ENCODE results near the gene TCF7L2. TPM values are rescaled to one million over a fixed set of nuclear protein-coding genes. Genes with fewer than 3 reads are reported as not detected.
A peak's percentile ranks its signal among the peaks of the same experiment; 100 is the strongest.

The TCF7L2 gene
- total RNA-seq, 1 donor from 2014 or later: 53.6 TPM

- no peak for ATAC-seq
- intact Hi-C loops (cut with DNase I): no loop called here
- DNase-seq (ENCODE audit: low spot score): no peak
Observed at GRCh38 chr10:113169853-113170460, 219.9 kb downstream of the TCF7L2 start.

DNA sequence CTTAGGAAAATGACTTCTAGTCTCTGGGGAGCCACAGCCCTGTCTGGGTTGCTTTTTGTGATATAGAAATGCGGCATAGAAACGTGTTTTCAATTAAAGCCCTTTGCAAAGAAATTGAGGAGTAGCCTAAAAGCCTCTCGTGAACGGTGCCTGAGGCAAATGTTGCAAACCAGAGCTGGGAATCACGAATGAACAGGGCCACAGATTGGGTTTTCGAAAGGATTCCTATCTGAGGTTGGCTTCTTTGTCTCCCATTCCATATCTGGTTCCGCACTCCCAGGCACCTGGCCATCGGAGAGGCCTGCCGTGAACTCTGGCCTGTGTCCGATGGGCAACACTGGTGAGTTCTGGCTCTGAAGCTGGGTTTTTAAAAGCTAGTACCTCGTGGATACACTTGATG, 221.6 kb downstream of the TCF7L2 start:
- intact Hi-C loops (cut with DNase I): no loop called here
- no peak for DNase-seq (ENCODE audit: low spot score)
- ATAC-seq: no peak

- DNase-seq (ENCODE audit: low spot score) (no peak), ATAC-seq (no peak)
- intact Hi-C loops (cut with DNase I): no loop called here
Observed at GRCh38 chr10:113175176-113175575, 225.1 kb downstream of the TCF7L2 start.

- no peak for DNase-seq (ENCODE audit: low spot score)
- ATAC-seq: peak; percentile 13
- intact Hi-C loops (cut with DNase I): no loop called here
Observed at GRCh38 chr10:113175756-113176651, 226.0 kb downstream of the TCF7L2 start.

GRCh38 chr10:113176652-113177155, 226.7 kb downstream of the TCF7L2 start:
- peak; percentile 53 for ATAC-seq

DNA sequence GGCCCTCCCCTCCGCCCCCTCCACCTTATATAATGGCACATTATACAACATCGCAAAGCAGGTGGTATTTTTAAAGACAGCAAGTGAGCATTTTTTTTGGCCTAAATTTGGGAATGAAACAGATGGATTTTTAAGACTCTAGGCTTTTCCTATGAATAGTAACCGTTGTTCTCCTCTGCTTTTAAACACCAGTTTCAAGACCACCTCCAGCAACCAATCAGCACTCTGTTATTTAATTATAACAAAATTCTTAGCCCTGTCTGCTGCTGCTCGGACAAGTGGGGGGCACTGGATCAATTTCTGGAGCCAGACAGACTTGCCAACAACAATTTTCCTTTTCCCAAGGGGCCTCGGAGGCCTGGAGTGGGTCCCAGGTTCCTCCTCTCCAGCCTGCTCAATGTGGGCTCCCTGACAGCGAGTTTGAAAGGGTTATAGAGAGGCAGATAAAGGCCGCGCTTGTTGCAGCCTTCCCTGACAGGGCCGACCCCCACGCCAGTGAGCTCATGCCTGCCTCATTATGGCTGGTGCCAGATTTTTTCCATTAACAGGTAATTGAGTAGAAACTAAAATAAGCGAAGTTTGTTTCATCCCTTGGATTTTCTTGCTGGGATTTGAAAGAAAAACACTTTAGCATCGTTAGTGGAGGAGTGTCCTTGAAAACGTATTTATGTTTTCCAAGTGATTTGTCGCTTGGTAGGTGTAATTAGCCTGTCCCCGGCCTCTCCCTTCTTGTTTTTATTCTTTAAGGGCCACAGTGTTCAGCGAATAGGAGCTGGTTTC, 227.3 kb downstream of the TCF7L2 start:
- intact Hi-C loops (cut with DNase I): no loop called here
- peak; percentile 65 for DNase-seq (ENCODE audit: low spot score)
- peak; percentile 86 for ATAC-seq

More at GRCh38 chr10:113176652-113177155, 226.7 kb downstream of the TCF7L2 start:
- no peak for DNase-seq (ENCODE audit: low spot score)
- intact Hi-C loops (cut with DNase I): no loop called here

GRCh38 chr10:113177936-113178335, 227.9 kb downstream of the TCF7L2 start:
- ATAC-seq: no peak
- intact Hi-C loops (cut with DNase I): no loop called here
- no peak for DNase-seq (ENCODE audit: low spot score)

GRCh38 chr10:113178771-113179170, 228.7 kb downstream of the TCF7L2 start:
- intact Hi-C loops (cut with DNase I): no loop called here
- no peak for DNase-seq (ENCODE audit: low spot score)
- no peak for ATAC-seq

DNA sequence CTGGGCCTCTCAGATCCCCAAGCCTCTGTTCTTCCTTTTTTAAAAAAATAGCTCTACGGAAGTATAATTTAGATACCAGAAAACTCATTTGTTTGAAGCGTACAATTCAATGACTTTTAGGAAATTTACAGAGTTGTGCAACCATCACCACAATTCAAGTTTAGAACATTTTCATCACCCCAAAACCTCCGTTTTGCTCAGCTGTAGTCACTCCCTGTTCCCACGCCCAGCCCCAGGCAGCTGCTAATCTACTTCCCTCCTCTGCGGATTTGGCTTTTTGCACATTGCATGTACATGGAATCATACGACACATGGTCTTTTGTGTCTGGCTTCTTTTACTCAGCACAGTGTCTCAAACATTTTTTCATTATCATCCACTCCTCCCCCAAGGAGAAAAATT, 229.2 kb downstream of the TCF7L2 start:
- DNase-seq (ENCODE audit: low spot score): no peak
- ATAC-seq: no peak
- intact Hi-C loops (cut with DNase I): no loop called here

GRCh38 chr10:113179966-113180365, 229.9 kb downstream of the TCF7L2 start:
- DNase-seq (ENCODE audit: low spot score) (no peak), ATAC-seq (no peak)
- intact Hi-C loops (cut with DNase I): no loop called here

GRCh38 chr10:113180401-113181154, 230.5 kb downstream of the TCF7L2 start:
- ATAC-seq: no peak
- intact Hi-C loops (cut with DNase I): no loop called here
- no peak for DNase-seq (ENCODE audit: low spot score)

DNA sequence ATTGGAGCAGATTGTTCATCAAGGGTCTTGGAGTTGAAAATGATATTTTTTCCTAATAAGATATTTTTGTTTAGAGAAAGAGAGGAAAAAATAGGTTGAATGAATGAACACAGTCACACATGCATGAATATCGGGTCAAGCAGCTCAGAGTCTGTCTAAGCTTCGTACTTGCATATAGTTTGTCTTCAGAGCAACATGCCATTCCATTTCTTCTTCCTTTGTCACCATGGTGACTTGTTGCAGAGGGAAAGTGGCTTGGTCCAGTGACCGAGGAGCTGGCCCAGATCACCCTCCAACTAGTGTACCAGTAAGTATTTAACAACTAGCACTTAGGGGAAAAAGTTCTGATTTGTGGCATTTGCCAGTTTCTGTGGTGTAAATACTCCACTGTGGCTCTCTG, 232.1 kb downstream of the TCF7L2 start:
- ATAC-seq (no peak), DNase-seq (ENCODE audit: low spot score) (no peak)
- intact Hi-C loops (cut with DNase I): no loop called here

DNA sequence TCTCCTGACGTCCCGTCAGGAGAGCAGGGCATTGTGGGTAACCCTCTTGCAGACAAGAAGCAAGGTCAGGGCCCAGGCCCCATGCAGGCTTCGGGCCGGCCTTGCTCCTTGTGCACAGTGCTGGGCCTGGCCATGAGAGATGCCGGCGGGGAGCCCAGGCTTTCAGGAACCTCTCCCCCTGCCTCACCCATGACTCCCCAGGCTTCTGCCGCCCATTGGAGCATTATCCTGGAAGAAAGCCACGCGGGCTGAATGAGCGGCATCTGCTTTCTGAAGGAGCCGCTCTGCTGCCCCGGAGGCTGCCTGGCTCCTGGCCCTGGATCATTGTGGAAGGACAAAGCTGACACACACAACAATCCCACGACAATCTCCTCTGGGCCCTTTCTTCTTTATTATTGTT, 233.5 kb downstream of the TCF7L2 start:
- intact Hi-C loops (cut with DNase I): no loop called here
- DNase-seq (ENCODE audit: low spot score) (no peak), ATAC-seq (no peak)

- ATAC-seq (peak; percentile 74), DNase-seq (ENCODE audit: low spot score) (peak; percentile 89)
- intact Hi-C loops (cut with DNase I): no loop called here
Observed at GRCh38 chr10:113187063-113187777, 237.2 kb downstream of the TCF7L2 start.

GRCh38 chr10:113199459-113199858, 249.4 kb downstream of the TCF7L2 start:
- DNase-seq (ENCODE audit: low spot score) (no peak), ATAC-seq (no peak)
- intact Hi-C loops (cut with DNase I): no loop called here

GRCh38 chr10:113202011-113202410, 252.0 kb downstream of the TCF7L2 start:
- DNase-seq (ENCODE audit: low spot score) (no peak), ATAC-seq (no peak)
- intact Hi-C loops (cut with DNase I): loop anchor here (2.0 kb wide), 1 partner anchor 17 kb away; no protein-coding TSS in a partner anchor

DNA sequence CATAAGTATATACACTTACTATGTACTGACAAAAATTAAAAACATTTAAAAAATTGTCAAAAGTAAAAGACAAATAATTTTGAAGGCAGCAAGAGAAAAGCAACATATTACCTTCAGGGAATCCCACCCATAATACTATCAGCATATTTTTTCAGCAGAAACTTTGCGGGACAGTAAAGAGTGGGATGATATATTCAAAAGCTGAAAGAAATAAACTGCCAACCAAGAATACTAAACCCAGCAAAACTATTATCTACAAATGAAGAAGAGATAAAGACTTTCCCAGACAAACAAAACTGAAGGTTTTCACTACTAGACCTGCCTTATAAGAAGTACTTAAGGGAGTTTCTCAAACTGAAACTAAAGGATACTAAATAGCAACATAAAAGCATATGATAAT, 257.9 kb downstream of the TCF7L2 start:
- intact Hi-C loops (cut with DNase I): no loop called here
- ATAC-seq (no peak), DNase-seq (ENCODE audit: low spot score) (no peak)

DNA sequence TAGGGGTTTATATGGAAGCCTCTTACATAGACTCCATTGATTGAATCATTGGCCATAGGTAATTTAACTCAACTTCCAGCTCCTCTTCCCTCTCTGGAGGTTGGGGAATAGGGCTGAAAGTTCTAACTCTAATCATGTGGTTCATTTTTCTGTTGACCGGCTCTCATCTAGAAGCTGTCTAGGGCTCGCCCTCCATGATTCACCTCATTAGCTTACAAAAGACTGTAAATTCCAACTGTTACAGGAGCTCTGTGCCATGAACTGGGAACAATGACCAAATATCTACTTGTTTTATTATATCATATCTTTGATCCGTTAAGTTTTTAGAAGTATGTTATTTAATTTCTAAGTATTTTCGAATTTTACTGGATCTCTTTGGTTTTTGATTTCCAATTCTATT, 263.0 kb downstream of the TCF7L2 start:
- DNase-seq (ENCODE audit: low spot score) (no peak), ATAC-seq (no peak)
- intact Hi-C loops (cut with DNase I): no loop called here

All from sciatic nerve (tissue), 2 donors.